HepG2 (cell line): ENCODE data around the gene CYTH1.

Source experiments
- ETV6 ChIP-seq: sonication (generic); formaldehyde crosslinking; conservative IDR thresholded peaks from 2 replicates; pipeline ENCODE4 v1.4.0; 2020; ENCODE audit warnings: missing genetic modification reagents
- HDAC2 ChIP-seq: sonication (generic); formaldehyde crosslinking; IDR thresholded peaks from 2 replicates; pipeline ENCODE4 v1.4.0; 2020; ENCODE audit warnings: missing genetic modification reagents
- KLF6 ChIP-seq: IDR thresholded peaks from 2 replicates; pipeline ENCODE4 v1.8.0; 2016; ENCODE audit warnings: missing biosample characterization, missing genetic modification reagents
- SALL2 ChIP-seq: sonication (generic); formaldehyde crosslinking; IDR thresholded peaks from 2 replicates; pipeline ENCODE4 v1.8.1; 2023; ENCODE audit warnings: mild to moderate bottlenecking, missing genetic modification reagents, inconsistent platforms
- ZNF446 ChIP-seq: sonication (generic); formaldehyde crosslinking; IDR thresholded peaks from 2 replicates; pipeline ENCODE4 v1.5.0; 2020; ENCODE audit warnings: mild to moderate bottlenecking, missing genetic modification reagents
- TF ChIP-seq, protein P1 (sequence below): sonication (generic); formaldehyde crosslinking; IDR thresholded peaks from one replicate; pipeline ENCODE4 v1.5.1; 2020; ENCODE audit warnings: mild to moderate bottlenecking, missing genetic modification reagents; ENCODE audit errors: not compliant biosample characterization
- TF ChIP-seq, protein P2 (sequence below), 2 experiments: IDR thresholded peaks; 2 replicates each; pipeline ENCODE4 v1.6.1; 2011 to 2012; ENCODE audit warnings: low read length in 2 of 2, borderline replicate concordance in 1 of 2, low read depth in 1 of 2, mild to moderate bottlenecking in 1 of 2, moderate library complexity in 1 of 2

DNA sequence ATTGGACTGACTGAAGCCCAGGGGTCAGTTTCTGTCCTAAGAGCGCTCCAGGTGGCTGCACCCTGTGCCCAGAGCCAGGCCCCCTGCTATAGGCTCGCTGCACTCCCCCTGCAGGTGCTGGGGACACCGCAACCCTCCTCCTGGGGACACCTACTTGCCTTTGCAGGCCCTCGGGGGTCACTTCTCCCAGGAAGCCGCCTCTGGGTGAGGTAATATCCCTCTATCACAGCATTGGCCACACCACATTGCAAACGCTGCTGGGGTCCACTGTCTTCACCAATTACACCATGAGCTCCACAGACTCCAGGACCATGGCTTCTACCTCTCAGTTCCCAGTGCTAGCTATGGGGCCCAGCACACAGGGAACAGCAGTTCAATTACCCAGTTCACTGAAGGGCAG, 43.6 kb upstream of the CYTH1 start:
- no peak for TF ChIP-seq SALL2 (CRISPR knock-in tag)
- TF ChIP-seq, protein P1, sequence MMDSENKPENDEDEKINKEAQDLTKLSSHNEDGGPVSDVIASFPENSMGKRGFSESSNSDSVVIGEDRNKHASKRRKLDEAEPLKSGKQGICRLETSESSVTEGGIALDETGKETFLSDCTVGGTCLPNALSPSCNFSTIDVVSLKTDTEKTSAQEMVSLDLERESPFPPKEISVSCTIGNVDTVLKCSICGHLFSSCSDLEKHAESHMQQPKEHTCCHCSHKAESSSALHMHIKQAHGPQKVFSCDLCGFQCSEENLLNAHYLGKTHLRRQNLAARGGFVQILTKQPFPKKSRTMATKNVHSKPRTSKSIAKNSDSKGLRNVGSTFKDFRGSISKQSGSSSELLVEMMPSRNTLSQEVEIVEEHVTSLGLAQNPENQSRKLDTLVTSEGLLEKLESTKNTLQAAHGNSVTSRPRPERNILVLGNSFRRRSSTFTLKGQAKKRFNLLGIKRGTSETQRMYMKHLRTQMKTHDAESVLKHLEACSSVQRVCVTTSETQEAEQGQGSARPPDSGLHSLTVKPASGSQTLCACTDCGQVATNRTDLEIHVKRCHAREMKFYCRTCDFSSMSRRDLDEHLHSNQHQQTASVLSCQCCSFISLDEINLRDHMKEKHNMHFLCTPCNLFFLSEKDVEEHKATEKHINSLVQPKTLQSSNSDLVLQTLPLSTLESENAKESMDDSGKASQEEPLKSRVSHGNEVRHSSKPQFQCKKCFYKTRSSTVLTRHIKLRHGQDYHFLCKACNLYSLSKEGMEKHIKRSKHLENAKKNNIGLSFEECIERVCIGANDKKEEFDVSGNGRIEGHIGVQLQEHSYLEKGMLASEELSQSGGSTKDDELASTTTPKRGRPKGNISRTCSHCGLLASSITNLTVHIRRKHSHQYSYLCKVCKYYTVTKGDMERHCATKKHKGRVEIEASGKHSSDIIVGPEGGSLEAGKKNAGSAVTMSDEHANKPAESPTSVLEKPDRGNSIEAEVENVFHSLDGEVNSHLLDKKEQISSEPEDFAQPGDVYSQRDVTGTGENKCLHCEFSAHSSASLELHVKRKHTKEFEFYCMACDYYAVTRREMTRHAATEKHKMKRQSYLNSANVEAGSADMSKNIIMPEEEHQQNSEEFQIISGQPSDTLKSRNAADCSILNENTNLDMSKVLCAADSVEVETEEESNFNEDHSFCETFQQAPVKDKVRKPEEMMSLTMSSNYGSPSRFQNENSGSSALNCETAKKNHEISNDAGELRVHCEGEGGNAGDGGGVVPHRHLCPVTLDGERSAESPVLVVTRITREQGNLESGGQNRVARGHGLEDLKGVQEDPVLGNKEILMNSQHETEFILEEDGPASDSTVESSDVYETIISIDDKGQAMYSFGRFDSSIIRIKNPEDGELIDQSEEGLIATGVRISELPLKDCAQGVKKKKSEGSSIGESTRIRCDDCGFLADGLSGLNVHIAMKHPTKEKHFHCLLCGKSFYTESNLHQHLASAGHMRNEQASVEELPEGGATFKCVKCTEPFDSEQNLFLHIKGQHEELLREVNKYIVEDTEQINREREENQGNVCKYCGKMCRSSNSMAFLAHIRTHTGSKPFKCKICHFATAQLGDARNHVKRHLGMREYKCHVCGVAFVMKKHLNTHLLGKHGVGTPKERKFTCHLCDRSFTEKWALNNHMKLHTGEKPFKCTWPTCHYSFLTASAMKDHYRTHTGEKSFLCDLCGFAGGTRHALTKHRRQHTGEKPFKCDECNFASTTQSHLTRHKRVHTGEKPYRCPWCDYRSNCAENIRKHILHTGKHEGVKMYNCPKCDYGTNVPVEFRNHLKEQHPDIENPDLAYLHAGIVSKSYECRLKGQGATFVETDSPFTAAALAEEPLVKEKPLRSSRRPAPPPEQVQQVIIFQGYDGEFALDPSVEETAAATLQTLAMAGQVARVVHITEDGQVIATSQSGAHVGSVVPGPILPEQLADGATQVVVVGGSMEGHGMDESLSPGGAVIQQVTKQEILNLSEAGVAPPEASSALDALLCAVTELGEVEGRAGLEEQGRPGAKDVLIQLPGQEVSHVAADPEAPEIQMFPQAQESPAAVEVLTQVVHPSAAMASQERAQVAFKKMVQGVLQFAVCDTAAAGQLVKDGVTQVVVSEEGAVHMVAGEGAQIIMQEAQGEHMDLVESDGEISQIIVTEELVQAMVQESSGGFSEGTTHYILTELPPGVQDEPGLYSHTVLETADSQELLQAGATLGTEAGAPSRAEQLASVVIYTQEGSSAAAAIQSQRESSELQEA, result no peak
- TF ChIP-seq KLF6 (CRISPR knock-in tag), result no peak
- TF ChIP-seq ETV6, result no peak
- TF ChIP-seq, protein P2, sequence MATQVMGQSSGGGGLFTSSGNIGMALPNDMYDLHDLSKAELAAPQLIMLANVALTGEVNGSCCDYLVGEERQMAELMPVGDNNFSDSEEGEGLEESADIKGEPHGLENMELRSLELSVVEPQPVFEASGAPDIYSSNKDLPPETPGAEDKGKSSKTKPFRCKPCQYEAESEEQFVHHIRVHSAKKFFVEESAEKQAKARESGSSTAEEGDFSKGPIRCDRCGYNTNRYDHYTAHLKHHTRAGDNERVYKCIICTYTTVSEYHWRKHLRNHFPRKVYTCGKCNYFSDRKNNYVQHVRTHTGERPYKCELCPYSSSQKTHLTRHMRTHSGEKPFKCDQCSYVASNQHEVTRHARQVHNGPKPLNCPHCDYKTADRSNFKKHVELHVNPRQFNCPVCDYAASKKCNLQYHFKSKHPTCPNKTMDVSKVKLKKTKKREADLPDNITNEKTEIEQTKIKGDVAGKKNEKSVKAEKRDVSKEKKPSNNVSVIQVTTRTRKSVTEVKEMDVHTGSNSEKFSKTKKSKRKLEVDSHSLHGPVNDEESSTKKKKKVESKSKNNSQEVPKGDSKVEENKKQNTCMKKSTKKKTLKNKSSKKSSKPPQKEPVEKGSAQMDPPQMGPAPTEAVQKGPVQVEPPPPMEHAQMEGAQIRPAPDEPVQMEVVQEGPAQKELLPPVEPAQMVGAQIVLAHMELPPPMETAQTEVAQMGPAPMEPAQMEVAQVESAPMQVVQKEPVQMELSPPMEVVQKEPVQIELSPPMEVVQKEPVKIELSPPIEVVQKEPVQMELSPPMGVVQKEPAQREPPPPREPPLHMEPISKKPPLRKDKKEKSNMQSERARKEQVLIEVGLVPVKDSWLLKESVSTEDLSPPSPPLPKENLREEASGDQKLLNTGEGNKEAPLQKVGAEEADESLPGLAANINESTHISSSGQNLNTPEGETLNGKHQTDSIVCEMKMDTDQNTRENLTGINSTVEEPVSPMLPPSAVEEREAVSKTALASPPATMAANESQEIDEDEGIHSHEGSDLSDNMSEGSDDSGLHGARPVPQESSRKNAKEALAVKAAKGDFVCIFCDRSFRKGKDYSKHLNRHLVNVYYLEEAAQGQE (IDR thresholded peaks at IDR 0.05; ENCODE audit: borderline replicate concordance in 1 of 2, low read depth in 1 of 2, low read length in 2 of 2), result no peak
- no peak for TF ChIP-seq HDAC2 (CRISPR knock-in tag)
- TF ChIP-seq ZNF446, result no peak
